GM21360 (cell line): ENCODE data around the gene ARMC7.
"Not testable (repeated sequence)": the region's sequence is repeated elsewhere in the genome, so short reads cannot be mapped to it uniquely, and the experiment has no call there.

ENCODE experiments used
- ATAC-seq: cut with Tn5 transposase; IDR thresholded peaks from one replicate; pipeline ENCODE4 v1.9.1; 2021; ENCODE audit warnings: mild to moderate bottlenecking, moderate library complexity; ENCODE audit not compliant: unreplicated experiment

The ARMC7 gene

GRCh38 chr17:75109407-75110233 is at the start of gene ARMC7:
TSS of gene ARMC7 (plus strand) at chr17:75109969. CDS start at chr17:75110289, 320 bp downstream.
- peak; percentile 56 for ATAC-seq

DNA sequence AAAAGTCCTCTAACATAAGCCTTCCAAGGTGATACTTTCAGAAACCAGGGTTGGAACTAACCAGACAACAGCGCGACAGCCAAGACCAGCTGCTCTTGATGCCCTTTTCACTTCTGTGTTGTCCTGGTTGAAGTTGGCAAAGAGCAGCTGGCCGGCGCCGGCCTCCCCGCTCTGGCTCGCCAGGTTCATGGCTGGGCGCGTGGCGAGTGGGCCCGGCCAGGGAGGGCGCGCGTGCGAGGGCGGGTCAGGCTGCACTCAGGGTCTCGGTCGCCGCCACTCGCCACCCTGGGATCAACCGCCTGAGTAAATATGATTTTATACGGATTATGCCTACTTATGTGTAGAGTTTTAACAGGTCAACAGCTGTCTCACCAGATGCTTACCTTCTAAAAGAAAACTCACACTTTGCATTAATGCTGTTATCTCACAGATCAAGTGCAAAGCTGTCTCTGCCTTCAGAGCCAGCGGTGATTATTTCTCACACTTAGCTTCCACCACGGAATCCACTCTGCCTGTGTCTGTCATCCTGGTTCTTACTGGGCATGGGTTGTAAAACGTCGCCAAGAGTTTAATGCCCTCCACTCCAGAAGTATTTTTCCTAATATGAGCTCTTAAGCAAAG is 49.2 kb upstream of the ARMC7 start:
- no peak for ATAC-seq

GRCh38 chr17:75061055-75061438 is 48.7 kb upstream of the ARMC7 start:
- no peak for ATAC-seq

DNA sequence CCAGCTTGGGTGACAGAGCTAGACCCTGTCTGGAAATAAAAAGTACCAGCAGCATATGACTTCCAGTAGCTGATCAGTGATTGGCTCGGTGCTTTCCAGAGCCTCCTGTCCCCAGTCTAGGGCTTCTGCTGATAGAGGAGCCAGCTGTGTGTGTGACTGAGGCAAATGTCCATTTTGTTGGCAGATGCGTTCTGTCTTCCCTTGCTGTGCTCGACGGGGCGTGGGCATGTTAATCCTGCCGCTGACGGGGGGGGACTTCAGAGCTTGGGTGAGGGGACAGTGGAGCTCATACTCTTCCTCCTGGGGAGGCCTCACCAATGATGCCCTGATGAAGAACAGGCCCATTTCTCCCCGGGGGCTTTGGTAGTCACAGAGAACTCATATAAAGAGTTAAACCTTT is 48.2 kb upstream of the ARMC7 start:
- no peak for ATAC-seq

- ATAC-seq, result no peak
Observed at GRCh38 chr17:75063201-75063600, 46.6 kb upstream of the ARMC7 start.

GRCh38 chr17:75063626-75064025 is 46.1 kb upstream of the ARMC7 start:
- no peak for ATAC-seq

DNA sequence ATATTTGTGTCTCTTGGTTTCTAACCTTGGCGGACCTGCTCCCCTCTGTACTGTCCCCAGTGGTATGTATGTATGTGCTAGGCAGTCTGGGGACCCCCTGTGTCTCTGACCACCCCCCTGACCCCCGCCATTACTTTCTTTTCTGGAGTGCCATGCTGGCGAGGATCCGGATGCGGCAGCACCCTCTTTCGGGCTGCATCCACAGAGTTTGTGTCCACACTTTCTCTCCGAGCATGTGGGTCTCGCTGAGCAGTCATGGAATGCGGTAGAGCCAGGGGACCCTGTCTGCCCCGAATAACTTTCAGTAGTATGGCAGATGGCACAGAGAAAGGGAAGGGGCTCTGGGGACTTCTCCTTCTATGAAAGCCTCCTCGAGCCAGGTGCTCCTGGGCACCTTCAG is 45.7 kb upstream of the ARMC7 start:
- ATAC-seq, result no peak

GRCh38 chr17:75064460-75064859 is 45.3 kb upstream of the ARMC7 start:
- no peak for ATAC-seq

DNA sequence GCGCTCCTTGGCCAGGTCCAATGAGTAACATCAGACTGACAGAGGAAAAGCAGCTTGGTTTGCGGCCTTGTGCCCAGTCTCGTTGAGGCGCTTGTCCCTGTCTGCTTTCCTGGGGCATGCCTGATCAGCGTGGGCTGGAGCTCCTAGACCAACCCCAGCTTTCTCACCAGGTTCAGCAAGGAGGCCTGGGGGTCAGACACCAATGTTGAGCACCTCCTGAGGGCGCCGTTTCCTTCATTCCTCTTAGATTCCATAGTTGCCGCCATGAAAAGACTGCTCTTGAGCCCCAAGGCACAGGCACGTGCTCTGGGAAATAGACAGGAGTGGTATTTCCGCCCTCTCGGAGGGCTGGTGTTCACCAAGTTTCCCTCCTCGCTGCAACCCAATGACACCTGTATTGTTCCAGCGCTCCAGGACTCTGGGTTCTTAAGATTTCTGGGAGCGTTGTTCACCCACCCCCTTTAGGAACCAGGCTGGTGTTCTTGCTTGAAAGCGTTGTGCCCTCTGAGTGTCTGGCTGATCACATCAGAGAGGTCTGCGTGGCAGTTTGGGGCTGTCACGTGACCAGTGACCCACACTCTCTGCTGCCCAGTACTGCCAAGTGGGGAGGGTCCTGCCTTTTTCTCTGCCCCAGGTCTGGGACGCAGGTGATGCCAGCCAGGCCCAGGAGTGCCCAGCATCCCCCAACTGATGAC is 44.8 kb upstream of the ARMC7 start:
- ATAC-seq, result no peak

DNA sequence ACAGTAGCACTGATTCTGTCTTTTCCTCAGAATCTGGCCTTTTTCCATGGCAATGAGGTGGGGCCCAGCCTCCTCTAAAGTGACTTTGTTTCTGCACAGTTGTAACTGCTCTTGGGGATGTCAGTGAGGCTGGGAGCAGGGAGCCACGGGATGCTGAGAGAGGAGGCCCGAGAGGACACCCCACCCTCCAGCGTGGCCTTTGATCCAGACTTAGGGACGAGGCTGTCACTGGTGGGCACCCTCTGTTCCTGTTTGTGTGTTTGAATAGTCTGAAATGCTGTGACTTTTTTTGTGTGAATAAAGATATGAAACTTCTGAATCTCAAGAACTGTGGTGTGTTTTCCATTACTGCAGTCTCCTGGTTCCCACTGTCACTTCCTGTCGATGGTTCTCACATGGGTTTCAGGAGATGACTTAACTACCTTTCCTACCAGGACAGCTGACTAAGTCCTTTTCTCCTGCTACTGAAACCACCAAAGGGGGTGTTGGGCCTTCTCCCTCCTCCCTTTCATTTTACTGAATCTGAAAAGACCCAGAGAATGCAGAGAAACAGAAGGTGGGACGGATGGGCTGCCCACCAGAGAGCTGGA is 44.1 kb upstream of the ARMC7 start:
- ATAC-seq, result no peak

DNA sequence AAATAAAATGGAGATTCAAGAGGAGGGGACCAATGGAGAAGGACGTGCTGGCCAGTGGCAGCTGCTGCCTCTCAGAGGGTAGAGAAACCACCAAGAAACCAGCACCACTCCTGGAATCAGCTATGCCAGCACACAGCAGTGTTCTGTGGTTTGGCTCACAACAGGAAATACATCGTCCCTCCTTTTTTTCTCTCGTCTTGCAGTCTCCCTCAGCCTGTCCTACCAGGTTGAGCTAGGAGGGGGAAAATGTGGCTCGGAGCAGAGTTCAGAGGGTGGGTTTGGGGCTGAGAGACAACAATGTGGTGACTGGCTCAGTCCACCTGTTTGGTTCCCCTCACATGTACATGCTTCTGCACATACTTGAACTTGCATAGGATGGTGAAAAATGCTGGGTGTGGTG is 41.9 kb upstream of the ARMC7 start:
- ATAC-seq, result no peak

GRCh38 chr17:75068750-75069149 is 41.0 kb upstream of the ARMC7 start:
- no peak for ATAC-seq

DNA sequence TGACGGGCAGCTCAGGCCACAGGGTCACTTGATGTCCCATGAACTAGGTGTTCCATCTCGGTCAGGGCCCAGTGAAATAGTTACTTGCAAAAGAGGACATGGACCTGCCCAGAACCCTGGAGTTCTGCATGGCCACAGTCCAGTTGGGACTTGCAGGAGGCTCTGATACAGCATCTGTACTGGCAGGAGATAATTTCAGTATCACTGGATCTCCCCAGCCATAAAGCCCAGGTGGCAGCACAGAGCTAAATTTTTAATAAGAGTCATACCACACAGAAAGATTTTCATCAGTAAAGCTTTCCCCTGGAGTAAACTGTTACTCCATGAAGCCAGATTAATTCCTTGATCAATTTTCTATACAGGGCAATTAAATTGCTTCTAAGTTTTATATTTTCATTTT is 40.0 kb upstream of the ARMC7 start:
- ATAC-seq, result no peak

DNA sequence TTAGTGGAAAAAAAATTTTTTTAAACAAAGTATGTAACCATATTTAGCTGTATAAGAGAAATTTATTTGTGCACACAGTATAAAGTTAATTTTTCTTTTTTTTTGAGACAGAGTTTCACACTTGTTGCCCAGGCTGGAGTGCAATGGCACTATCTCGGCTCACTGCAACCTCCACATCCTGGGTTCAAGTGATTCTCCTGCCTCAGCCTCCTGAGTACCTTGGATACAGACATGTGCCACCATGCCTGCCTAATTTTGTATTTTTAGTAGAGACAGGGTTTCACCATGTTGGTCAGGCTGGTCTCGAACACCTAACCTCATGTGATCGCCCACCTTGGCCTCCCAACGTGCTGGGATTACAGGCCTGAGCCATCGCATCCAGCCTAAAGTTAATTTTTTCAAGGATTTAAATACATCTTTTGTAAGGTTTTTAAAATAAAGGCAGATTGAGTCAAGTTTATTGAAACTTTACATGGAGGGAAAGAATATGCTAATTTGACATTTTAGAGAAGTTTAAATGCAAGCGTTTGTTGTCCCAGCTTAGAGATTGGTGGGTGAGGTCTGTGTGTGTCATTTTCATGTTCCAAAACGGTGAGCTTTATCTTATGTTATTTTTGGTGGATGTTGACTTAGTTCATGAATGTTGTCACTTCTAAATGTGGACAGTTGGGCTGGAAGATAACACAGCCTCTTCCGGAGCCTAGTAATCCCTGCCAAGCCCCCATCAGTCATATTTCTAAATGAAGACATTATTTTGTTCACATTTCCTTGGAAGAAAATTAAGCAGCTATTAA is 38.1 kb upstream of the ARMC7 start:
- not testable (repeated sequence) for ATAC-seq

DNA sequence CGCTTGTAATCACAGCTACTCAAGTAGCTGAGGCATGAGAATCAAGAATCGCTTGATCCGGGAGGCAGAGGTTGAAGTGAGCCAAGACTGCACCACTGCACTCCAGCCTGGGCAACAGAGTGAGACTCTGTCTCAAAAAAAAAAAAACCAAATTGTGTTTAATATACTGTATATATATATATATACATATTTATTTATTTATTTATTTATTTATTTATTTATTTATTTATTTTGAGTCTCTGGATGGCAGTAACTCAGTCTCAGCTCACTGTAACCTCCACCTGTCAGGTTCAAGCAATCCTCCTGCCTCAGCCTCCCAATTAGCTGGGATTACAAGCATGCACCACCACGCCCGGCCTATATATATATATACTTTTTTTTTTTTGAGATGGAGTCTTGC is 36.9 kb upstream of the ARMC7 start:
- not testable (repeated sequence) for ATAC-seq

- no peak for ATAC-seq
Observed at GRCh38 chr17:75073618-75074047, 36.1 kb upstream of the ARMC7 start.

- ATAC-seq, result no peak
Observed at GRCh38 chr17:75074532-75074931, 35.2 kb upstream of the ARMC7 start.

DNA sequence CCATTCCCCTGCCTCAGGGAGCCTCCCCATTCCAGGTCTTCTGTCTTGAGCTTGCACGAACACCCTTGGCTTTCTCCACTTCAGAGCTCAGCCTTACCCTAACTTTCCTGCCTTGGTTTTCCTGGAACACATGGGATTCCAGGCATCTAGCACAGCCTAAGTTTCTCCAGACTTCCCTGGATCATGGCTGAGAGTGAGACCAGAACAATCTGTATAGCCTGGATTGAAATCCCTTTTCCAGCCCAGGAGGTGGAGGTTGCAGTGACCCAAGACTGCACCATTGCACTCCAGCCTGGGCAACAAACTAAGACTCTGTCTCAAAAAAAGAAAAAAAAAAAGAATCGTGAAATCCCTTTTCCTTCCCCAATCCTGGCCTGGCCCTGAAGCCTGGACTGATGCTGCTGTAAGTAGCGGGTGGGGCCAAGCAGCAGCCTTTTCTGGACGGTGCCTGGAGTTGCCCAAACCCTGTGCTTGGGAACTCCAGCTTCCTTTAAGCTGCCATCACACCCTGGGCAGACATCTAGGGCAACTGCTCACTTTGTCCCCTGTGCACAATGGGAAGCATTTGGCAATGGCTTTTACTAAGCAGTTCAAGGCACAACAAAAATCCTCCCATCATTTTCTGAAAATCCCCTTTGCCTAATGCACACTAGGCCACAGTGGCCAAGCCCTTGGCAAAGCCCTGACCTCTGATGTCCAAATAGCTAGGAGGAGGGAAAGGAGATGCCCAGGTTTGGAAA is 34.0 kb upstream of the ARMC7 start:
- no peak for ATAC-seq

- ATAC-seq, result no peak
Observed at GRCh38 chr17:75077072-75077495, 32.7 kb upstream of the ARMC7 start.
